WTC11 (cell line): ENCODE results near the gene ANXA6. TPM values are rescaled to one million over a fixed set of nuclear protein-coding genes. Genes with fewer than 3 reads are reported as not detected.

Experiments
- ATAC-seq: fragments of 200-7000 bp; cut with Tn5 transposase; 2 replicates; pipeline ENCODE4 v1.10.0; 2021; ENCODE audit warnings: mild to moderate bottlenecking, moderate library complexity
- CTCF ChIA-PET: fragments of 300-600 bp; sonication (Branson Sonifier 250); formaldehyde crosslinking; loops from one replicate; lab custom pipeline; 2021; ENCODE audit warnings: antibody characterized with exemption; lab: Charles Lee
- POLR2A ChIA-PET: fragments of 350-600 bp; sonication (Branson Sonifier 250); formaldehyde crosslinking; loops from one replicate; lab custom pipeline; 2021; ENCODE audit warnings: antibody characterized with exemption; lab: Charles Lee
- DNase-seq: peaks from one replicate; pipeline ENCODE4 v3.0.0; 2021; ENCODE audit warnings: low spot score
- H3K27ac Mint-ChIP-seq: 2 replicates; pipeline ENCODE4 v1.8.0; 2021; ENCODE audit warnings: mixed read lengths
- H3K27me3 Mint-ChIP-seq: 2 replicates; pipeline ENCODE4 v1.8.0; 2021; ENCODE audit warnings: low read depth, mild to moderate bottlenecking, moderate library complexity, mixed read lengths
- H3K36me3 Mint-ChIP-seq: 2 replicates; pipeline ENCODE4 v1.8.0; 2021; ENCODE audit warnings: mixed read lengths
- H3K4me1 Mint-ChIP-seq: 2 replicates; pipeline ENCODE4 v1.8.0; 2022; ENCODE audit warnings: mixed read lengths
- H3K4me3 Mint-ChIP-seq: 2 replicates; pipeline ENCODE4 v1.8.0; 2021; ENCODE audit warnings: mild to moderate bottlenecking, moderate library complexity, mixed read lengths
- H3K9me3 Mint-ChIP-seq: 2 replicates; pipeline ENCODE4 v1.8.0; 2021; ENCODE audit warnings: mixed read lengths
- ARID4B ChIP-seq: sonication (generic); formaldehyde crosslinking; IDR thresholded peaks from 2 replicates; pipeline ENCODE4 v1.8.0; 2023; ENCODE audit warnings: missing genetic modification reagents, mild to moderate bottlenecking, borderline replicate concordance
- ATF1 ChIP-seq: sonication (generic); formaldehyde crosslinking; IDR thresholded peaks from 2 replicates; pipeline ENCODE4 v1.8.1; 2023; ENCODE audit warnings: mild to moderate bottlenecking, moderate library complexity, missing genetic modification reagents
- ATF3 ChIP-seq: sonication (generic); formaldehyde crosslinking; conservative IDR thresholded peaks from 2 replicates; pipeline ENCODE4 v1.8.1; 2022; ENCODE audit warnings: mild to moderate bottlenecking, missing genetic modification reagents
- ATF6 ChIP-seq: sonication (generic); formaldehyde crosslinking; IDR thresholded peaks from 2 replicates; pipeline ENCODE4 v1.8.1; 2023; ENCODE audit warnings: mild to moderate bottlenecking, missing genetic modification reagents
- CBFB ChIP-seq: sonication (generic); formaldehyde crosslinking; IDR thresholded peaks from 2 replicates; pipeline ENCODE4 v1.8.1; 2022; ENCODE audit warnings: mild to moderate bottlenecking, low read depth, missing genetic modification reagents
- CREB1 ChIP-seq: sonication (generic); formaldehyde crosslinking; IDR thresholded peaks from 2 replicates; pipeline ENCODE4 v1.8.0; 2023; ENCODE audit warnings: mild to moderate bottlenecking, missing genetic modification reagents
- CTCF ChIP-seq: fragments of 200-600 bp; IDR thresholded peaks from 2 replicates; pipeline ENCODE4 v1.8.0; 2022; ENCODE audit warnings: antibody characterized with exemption
- GABPB1 ChIP-seq: sonication (generic); formaldehyde crosslinking; IDR thresholded peaks from 2 replicates; pipeline ENCODE4 v1.8.1; 2023; ENCODE audit warnings: mild to moderate bottlenecking, missing genetic modification reagents
- GRHL2 ChIP-seq: fragments of 250-450 bp; sonication (Bioruptor Pico); IDR thresholded peaks from 2 replicates; pipeline ENCODE4 v1.8.0; 2022; ENCODE audit warnings: mild to moderate bottlenecking, moderate library complexity; ENCODE audit not compliant: insufficient replicate concordance, severe bottlenecking
- HMGA2 ChIP-seq: fragments of 250-450 bp; sonication (Bioruptor Pico); IDR thresholded peaks from 2 replicates; pipeline ENCODE4 v1.4.0; 2021; ENCODE audit warnings: mild to moderate bottlenecking, moderate library complexity
- IRF2 ChIP-seq: sonication (generic); formaldehyde crosslinking; IDR thresholded peaks from 2 replicates; pipeline ENCODE4 v1.8.0; 2022; ENCODE audit warnings: low read depth, missing genetic modification reagents, borderline replicate concordance
- SMAD4 ChIP-seq: sonication (generic); formaldehyde crosslinking; IDR thresholded peaks from 2 replicates; pipeline ENCODE4 v1.8.0; 2022; ENCODE audit warnings: mild to moderate bottlenecking, missing genetic modification reagents
- TCF7 ChIP-seq: sonication (generic); formaldehyde crosslinking; IDR thresholded peaks from 2 replicates; pipeline ENCODE4 v1.8.0; 2022; ENCODE audit warnings: mild to moderate bottlenecking, low read depth, missing genetic modification reagents, moderate library complexity
- TEAD4 ChIP-seq: sonication (generic); formaldehyde crosslinking; IDR thresholded peaks from 2 replicates; pipeline ENCODE4 v1.8.0; 2022; ENCODE audit warnings: mild to moderate bottlenecking, missing genetic modification reagents
- USF2 ChIP-seq: sonication (generic); formaldehyde crosslinking; IDR thresholded peaks from 2 replicates; pipeline ENCODE4 v1.8.1; 2023; ENCODE audit warnings: mild to moderate bottlenecking, missing genetic modification reagents, moderate library complexity
- ZBTB21 ChIP-seq: sonication (generic); formaldehyde crosslinking; IDR thresholded peaks from 2 replicates; pipeline ENCODE4 v1.8.1; 2023; ENCODE audit warnings: mild to moderate bottlenecking, missing genetic modification reagents, borderline replicate concordance
- ZNF317 ChIP-seq: sonication (generic); formaldehyde crosslinking; IDR thresholded peaks from 2 replicates; pipeline ENCODE4 v1.8.1; 2023; ENCODE audit warnings: low read depth, mild to moderate bottlenecking, moderate library complexity, missing genetic modification reagents, borderline replicate concordance
- ZNF512 ChIP-seq: sonication (generic); formaldehyde crosslinking; IDR thresholded peaks from 2 replicates; pipeline ENCODE4 v1.8.1; 2022; ENCODE audit warnings: missing genetic modification reagents, borderline replicate concordance
- total RNA-seq: library from RNA; stranded (reverse); gene quantifications from 3 replicates; pipeline ENCODE4 v1.2.3, GENCODE V29; 2021

ANXA6 gene
- total RNA-seq, 1 experiment from 2014 or later, result 92.8 TPM

- TF ChIP-seq ATF1 (CRISPR knock-in tag), result no peak
Observed at GRCh38 chr5:151137067-151137825, 20.3 kb downstream of the ANXA6 start (continued).

- Mint-ChIP-seq H3K36me3 (peaks cover 56% of the 10 kb centered on the region), H3K9me3 (no peaks in the 10 kb centered on the region), H3K4me3 (no peak overlapping the region), H3K27me3 (no peaks in the 10 kb centered on the region), H3K27ac (no peak overlapping the region), H3K4me1 (peaks cover 3% of the 10 kb centered on the region; the same call in 1 of the 2 replicates)
- no peak for ATAC-seq
- no peak for DNase-seq
- TF ChIP-seq ATF1 (CRISPR knock-in tag) (no peak), ZNF512 (CRISPR knock-in tag) (no peak), IRF2 (no peak), TEAD4 (no peak), ATF6 (CRISPR knock-in tag) (no peak), CREB1 (no peak), ARID4B (CRISPR knock-in tag) (no peak), SMAD4 (CRISPR knock-in tag) (no peak), USF2 (no peak), TCF7 (CRISPR knock-in tag) (no peak), CTCF (no peak), ZNF317 (CRISPR knock-in tag) (no peak), CBFB (CRISPR knock-in tag) (no peak), ATF3 (no peak), GRHL2 (no peak), HMGA2 (CRISPR knock-in tag) (no peak), GABPB1 (CRISPR knock-in tag) (no peak), ZBTB21 (CRISPR knock-in tag) (no peak)
- ChIA-PET CTCF (interaction anchor here (1.3 to 2.9 kb wide), 3 partner anchors 8 to 83 kb away, joined by 5 to 18 read pairs (median 8); no protein-coding TSS in a partner anchor), POLR2A (no interaction called here)
Observed at GRCh38 chr5:151134228-151134627, 23.4 kb downstream of the ANXA6 start.
